SK-N-SH (cell line): ENCODE results near the gene RHBG.

Experiments
- CHD2 ChIP-seq: fragments of 150-350 bp; IDR thresholded peaks from 2 replicates; pipeline ENCODE4 v1.6.1; 2018; ENCODE audit warnings: low read length; ENCODE audit not compliant: partially characterized antibody
- EP300 ChIP-seq, 2 experiments: IDR thresholded peaks; 2 replicates each; pipeline versions ENCODE4 v1.4.0 to v1.6.1; 2012; ENCODE audit warnings: borderline replicate concordance in 1 of 2, low read depth in 1 of 2, low read length in 1 of 2
- EZH2phosphoT487 ChIP-seq: fragments of 200-600 bp; sonication (generic); IDR thresholded peaks from 2 replicates; pipeline ENCODE4 v1.6.1; 2017; ENCODE audit warnings: low read depth, mixed run types, mild to moderate bottlenecking, antibody characterized with exemption, moderate library complexity, borderline replicate concordance
- FOXM1 ChIP-seq: IDR thresholded peaks from 2 replicates; pipeline ENCODE4 v1.4.0; 2012; ENCODE audit warnings: low read depth, mild to moderate bottlenecking
- POLR2AphosphoS5 ChIP-seq: IDR thresholded peaks from 2 replicates; pipeline ENCODE4 v1.6.1; 2012; ENCODE audit warnings: low read depth, low read length
- RCOR1 ChIP-seq: fragments of 150-350 bp; IDR thresholded peaks from 2 replicates; pipeline ENCODE4 v1.6.1; 2017; ENCODE audit warnings: antibody characterized with exemption, low read length
- SIN3A ChIP-seq: IDR thresholded peaks from 2 replicates; pipeline ENCODE4 v1.6.1; 2012; ENCODE audit warnings: low read depth, mild to moderate bottlenecking, low read length, moderate library complexity, borderline replicate concordance
- TF ChIP-seq, protein P1 (sequence below): fragments of 200-600 bp; sonication (generic); IDR thresholded peaks from 2 replicates; pipeline ENCODE4 v1.6.1; 2017; ENCODE audit warnings: antibody characterized with exemption, mild to moderate bottlenecking, moderate library complexity
- TF ChIP-seq, protein P2 (sequence below): IDR thresholded peaks from 2 replicates; pipeline ENCODE4 v1.6.1; 2012; ENCODE audit warnings: mild to moderate bottlenecking, low read depth, low read length, moderate library complexity

DNA sequence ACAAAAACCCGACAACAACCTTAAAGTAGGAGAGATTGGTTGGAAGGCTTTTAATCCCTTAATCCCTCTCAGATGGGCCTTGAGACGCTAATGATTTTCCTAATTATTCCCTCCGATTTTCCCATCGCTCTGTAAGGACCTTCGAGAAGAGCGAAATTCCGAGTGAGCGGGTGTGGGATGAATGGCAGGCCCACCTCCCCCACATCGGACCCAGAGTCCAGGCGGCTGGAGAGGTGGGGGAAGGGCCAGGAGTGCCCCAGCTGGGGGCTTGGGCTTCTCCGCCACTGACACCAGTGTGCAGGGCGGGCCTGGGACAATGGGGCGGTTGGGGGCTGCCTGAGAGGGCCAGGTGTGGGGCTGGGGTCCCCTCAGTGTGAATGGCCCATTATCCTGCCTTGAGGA, 23.4 kb downstream of the RHBG start:
- TF ChIP-seq EZH2phosphoT487: no peak
- no peak for TF ChIP-seq SIN3A
- TF ChIP-seq, protein P1, sequence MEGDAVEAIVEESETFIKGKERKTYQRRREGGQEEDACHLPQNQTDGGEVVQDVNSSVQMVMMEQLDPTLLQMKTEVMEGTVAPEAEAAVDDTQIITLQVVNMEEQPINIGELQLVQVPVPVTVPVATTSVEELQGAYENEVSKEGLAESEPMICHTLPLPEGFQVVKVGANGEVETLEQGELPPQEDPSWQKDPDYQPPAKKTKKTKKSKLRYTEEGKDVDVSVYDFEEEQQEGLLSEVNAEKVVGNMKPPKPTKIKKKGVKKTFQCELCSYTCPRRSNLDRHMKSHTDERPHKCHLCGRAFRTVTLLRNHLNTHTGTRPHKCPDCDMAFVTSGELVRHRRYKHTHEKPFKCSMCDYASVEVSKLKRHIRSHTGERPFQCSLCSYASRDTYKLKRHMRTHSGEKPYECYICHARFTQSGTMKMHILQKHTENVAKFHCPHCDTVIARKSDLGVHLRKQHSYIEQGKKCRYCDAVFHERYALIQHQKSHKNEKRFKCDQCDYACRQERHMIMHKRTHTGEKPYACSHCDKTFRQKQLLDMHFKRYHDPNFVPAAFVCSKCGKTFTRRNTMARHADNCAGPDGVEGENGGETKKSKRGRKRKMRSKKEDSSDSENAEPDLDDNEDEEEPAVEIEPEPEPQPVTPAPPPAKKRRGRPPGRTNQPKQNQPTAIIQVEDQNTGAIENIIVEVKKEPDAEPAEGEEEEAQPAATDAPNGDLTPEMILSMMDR: no peak
- no peak for TF ChIP-seq EP300 (IDR thresholded peaks at IDR 0.05; ENCODE audit: borderline replicate concordance in 1 of 2, low read depth in 1 of 2, low read length in 1 of 2)
- TF ChIP-seq RCOR1: no peak
- TF ChIP-seq, protein P2, sequence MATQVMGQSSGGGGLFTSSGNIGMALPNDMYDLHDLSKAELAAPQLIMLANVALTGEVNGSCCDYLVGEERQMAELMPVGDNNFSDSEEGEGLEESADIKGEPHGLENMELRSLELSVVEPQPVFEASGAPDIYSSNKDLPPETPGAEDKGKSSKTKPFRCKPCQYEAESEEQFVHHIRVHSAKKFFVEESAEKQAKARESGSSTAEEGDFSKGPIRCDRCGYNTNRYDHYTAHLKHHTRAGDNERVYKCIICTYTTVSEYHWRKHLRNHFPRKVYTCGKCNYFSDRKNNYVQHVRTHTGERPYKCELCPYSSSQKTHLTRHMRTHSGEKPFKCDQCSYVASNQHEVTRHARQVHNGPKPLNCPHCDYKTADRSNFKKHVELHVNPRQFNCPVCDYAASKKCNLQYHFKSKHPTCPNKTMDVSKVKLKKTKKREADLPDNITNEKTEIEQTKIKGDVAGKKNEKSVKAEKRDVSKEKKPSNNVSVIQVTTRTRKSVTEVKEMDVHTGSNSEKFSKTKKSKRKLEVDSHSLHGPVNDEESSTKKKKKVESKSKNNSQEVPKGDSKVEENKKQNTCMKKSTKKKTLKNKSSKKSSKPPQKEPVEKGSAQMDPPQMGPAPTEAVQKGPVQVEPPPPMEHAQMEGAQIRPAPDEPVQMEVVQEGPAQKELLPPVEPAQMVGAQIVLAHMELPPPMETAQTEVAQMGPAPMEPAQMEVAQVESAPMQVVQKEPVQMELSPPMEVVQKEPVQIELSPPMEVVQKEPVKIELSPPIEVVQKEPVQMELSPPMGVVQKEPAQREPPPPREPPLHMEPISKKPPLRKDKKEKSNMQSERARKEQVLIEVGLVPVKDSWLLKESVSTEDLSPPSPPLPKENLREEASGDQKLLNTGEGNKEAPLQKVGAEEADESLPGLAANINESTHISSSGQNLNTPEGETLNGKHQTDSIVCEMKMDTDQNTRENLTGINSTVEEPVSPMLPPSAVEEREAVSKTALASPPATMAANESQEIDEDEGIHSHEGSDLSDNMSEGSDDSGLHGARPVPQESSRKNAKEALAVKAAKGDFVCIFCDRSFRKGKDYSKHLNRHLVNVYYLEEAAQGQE: no peak
- no peak for TF ChIP-seq POLR2AphosphoS5
- TF ChIP-seq FOXM1: no peak
- TF ChIP-seq CHD2: no peak
